HG03066 (cell line): ENCODE data around the gene S100A7A.
"Not testable (repeated sequence)": the region's sequence is repeated elsewhere in the genome, so short reads cannot be mapped to it uniquely, and the experiment has no call there.

ENCODE experiments used
- ATAC-seq: cut with Tn5 transposase; IDR thresholded peaks from one replicate; pipeline ENCODE4 v1.9.1; 2021; ENCODE audit warnings: low read depth; ENCODE audit not compliant: unreplicated experiment

The S100A7A gene

GRCh38 chr1:153447498-153448170 is 31.3 kb downstream of the S100A7A start:
- ATAC-seq, result no peak

- not testable (repeated sequence) for ATAC-seq
These were observed 32.5 kb downstream of the S100A7A start for GRCh38 chr1:153448851-153449250.

GRCh38 chr1:153456396-153456795 is 40.1 kb downstream of the S100A7A start:
- ATAC-seq, result no peak

- ATAC-seq, result no peak
These were observed 43.3 kb downstream of the S100A7A start for GRCh38 chr1:153459655-153460054.

GRCh38 chr1:153460551-153460950 is 44.2 kb downstream of the S100A7A start, which contains the start of gene S100A7:
Gene S100A7, minus strand, starts transcription at chr1:153460651. Its CDS starts 1,638 bp downstream, at chr1:153459013.
- no peak for ATAC-seq

- ATAC-seq, result not testable (repeated sequence)
These were observed 46.4 kb downstream of the S100A7A start for GRCh38 chr1:153462741-153463140.

GRCh38 chr1:153465811-153466636 is 49.7 kb downstream of the S100A7A start:
- ATAC-seq, result no peak

GRCh38 chr1:153466908-153467307 is 50.6 kb downstream of the S100A7A start:
- no peak for ATAC-seq

- ATAC-seq, result no peak
These were observed 54.4 kb downstream of the S100A7A start for GRCh38 chr1:153470707-153471106.
